CD14-positive monocyte (primary cell): ENCODE results near the gene SLC26A11. TPM values are rescaled to one million over a fixed set of nuclear protein-coding genes. Genes with fewer than 3 reads are reported as not detected.

ENCODE experiments used
- DNase-seq, 3 donors: peaks; one replicate each; pipeline ENCODE4 v3.0.0-alpha.2; 2011 to 2022
- H2AFZ ChIP-seq: 2 replicates; pipeline ENCODE4 v1.6.0; 2012; ENCODE audit warnings: mild to moderate bottlenecking, low read depth, low read length, inconsistent platforms; ENCODE audit not compliant: insufficient read depth, poor library complexity, severe bottlenecking
- H3K27ac ChIP-seq, 2 donors: 1 replicate in 1 of 2; 2 replicates in 1 of 2; pipeline ENCODE4 v1.5.1; 2012 to 2013; ENCODE audit warnings: low read length in 2 of 2, control low read depth in 1 of 2, inconsistent platforms in 1 of 2, low read depth in 1 of 2, mild to moderate bottlenecking in 1 of 2
- H3K27me3 ChIP-seq, 2 donors: one replicate each; pipeline versions ENCODE4 v1.6.0 to v1.6.1; 2011 to 2013; ENCODE audit warnings: low read length in 2 of 2; ENCODE audit not compliant: control insufficient read depth in 2 of 2, insufficient read depth in 2 of 2
- H3K36me3 ChIP-seq, 2 donors: replicated peaks in 1 of 2; 1 replicate in 1 of 2; 2 replicates in 1 of 2; pipeline versions ENCODE4 v1.5.1 to v1.6.1; 2012 to 2013; ENCODE audit warnings: low read length in 2 of 2, control low read depth in 1 of 2, inconsistent platforms in 1 of 2, mild to moderate bottlenecking in 1 of 2; ENCODE audit not compliant: insufficient read depth in 2 of 2, control insufficient read depth in 1 of 2
- H3K4me1 ChIP-seq, 2 donors: 1 replicate in 1 of 2; 2 replicates in 1 of 2; pipeline versions ENCODE4 v1.5.1 to v1.6.1; 2012 to 2013; ENCODE audit warnings: low read length in 2 of 2, control low read depth in 1 of 2, inconsistent platforms in 1 of 2, mild to moderate bottlenecking in 1 of 2, moderate library complexity in 1 of 2; ENCODE audit not compliant: insufficient read depth in 2 of 2, control insufficient read depth in 1 of 2
- H3K4me2 ChIP-seq: replicated peaks from 2 replicates; pipeline ENCODE3; 2012; ENCODE audit warnings: low read length, moderate library complexity, mild to moderate bottlenecking; ENCODE audit not compliant: poor library complexity, severe bottlenecking; ENCODE audit errors: extremely low read depth
- H3K4me3 ChIP-seq, 3 experiments: fragments of 200-600 bp in 1 of 3; sonication (generic) in 1 of 3; replicated peaks in 1 of 3; 1 replicate in 2 of 3; 2 replicates in 1 of 3; pipeline ENCODE4 v1.5.1; 2011 to 2013; ENCODE audit warnings: low read length in 3 of 3, mild to moderate bottlenecking in 3 of 3, control low read depth in 2 of 3, low read depth in 2 of 3, inconsistent platforms in 1 of 3, moderate library complexity in 1 of 3
- H3K79me2 ChIP-seq: 2 replicates; pipeline ENCODE4 v1.6.0; 2012; ENCODE audit warnings: mild to moderate bottlenecking, control low read depth, inconsistent platforms, low read length, moderate library complexity; ENCODE audit not compliant: insufficient read depth
- H3K9ac ChIP-seq: 2 replicates; pipeline ENCODE4 v1.6.0; 2017; ENCODE audit warnings: low read length, mild to moderate bottlenecking; ENCODE audit not compliant: insufficient read depth, poor library complexity, severe bottlenecking
- H3K9me3 ChIP-seq, 2 donors: replicated peaks in 1 of 2; 1 replicate in 1 of 2; 2 replicates in 1 of 2; pipeline versions ENCODE4 v1.5.1 to v1.6.1; 2012 to 2013; ENCODE audit warnings: low read length in 2 of 2, control low read depth in 1 of 2; ENCODE audit not compliant: control insufficient read depth in 1 of 2, insufficient read depth in 1 of 2
- H4K20me1 ChIP-seq: 2 replicates; pipeline ENCODE4 v1.6.0; 2012; ENCODE audit warnings: mild to moderate bottlenecking, low read length, control low read depth, moderate library complexity; ENCODE audit not compliant: insufficient read depth
- H3K27ac Mint-ChIP-seq, 7 donors: one replicate each; pipeline ENCODE4 v1.8.0; 2020; ENCODE audit warnings: mild to moderate bottlenecking in 7 of 7, mixed read lengths in 7 of 7, moderate library complexity in 6 of 7, inconsistent platforms in 2 of 7
- H3K27me3 Mint-ChIP-seq, 3 donors: one replicate each; pipeline ENCODE4 v1.8.0; 2021 to 2022; ENCODE audit warnings: low read depth in 3 of 3, mild to moderate bottlenecking in 3 of 3, mixed read lengths in 3 of 3, moderate library complexity in 3 of 3, inconsistent platforms in 1 of 3
- H3K36me3 Mint-ChIP-seq, 2 donors: one replicate each; pipeline ENCODE4 v1.8.0; 2020; ENCODE audit warnings: mixed read lengths in 2 of 2, inconsistent platforms in 1 of 2, mild to moderate bottlenecking in 1 of 2
- H3K4me1 Mint-ChIP-seq: one replicate; pipeline ENCODE4 v1.8.0; 2020; ENCODE audit warnings: mild to moderate bottlenecking, mixed read lengths
- H3K4me3 Mint-ChIP-seq, 2 donors: one replicate each; pipeline ENCODE4 v1.8.0; 2020; ENCODE audit warnings: mild to moderate bottlenecking in 2 of 2, mixed read lengths in 2 of 2, moderate library complexity in 1 of 2
- H3K9me3 Mint-ChIP-seq, 7 donors: one replicate each; pipeline ENCODE4 v1.8.0; 2020 to 2022; ENCODE audit warnings: mixed read lengths in 7 of 7, mild to moderate bottlenecking in 6 of 7, moderate library complexity in 6 of 7, inconsistent platforms in 2 of 7
- WGBS: methylation state at CpG from one replicate; pipeline ENCODE4 v1.1.5; 2013; ENCODE audit warnings: missing lambda C conversion rate; ENCODE audit not compliant: insufficient coverage; 5-methylcytosine and 5-hydroxymethylcytosine counted together
- intact Hi-C, 2 donors: fragments of 100-400 bp; cut with micrococcal nuclease; formaldehyde crosslinking; loops; one replicate each; pipeline versions ENCODE4 v1.15.0 to v1.15.1; 2023
- polyA plus RNA-seq, 3 donors: library from polyadenylated mRNA; depleted of rRNA in 1 of 3; unstranded in 2 of 3; stranded (reverse) in 1 of 3; fragments of 300-500 nt in 2 of 3; fragments of >200 nt in 1 of 3; fragmentation: Illumina TruSeq in 2 of 3; gene quantifications; 1 replicate in 2 of 3; 2 replicates in 1 of 3; pipeline ENCODE4 v1.2.3, GENCODE V29; 2012 to 2021
- TF ChIP-seq, protein P1 (sequence below): fragments of 200-600 bp; IDR thresholded peaks from one replicate; pipeline ENCODE4 v1.8.0; 2022; ENCODE audit warnings: antibody characterized with exemption, mild to moderate bottlenecking

The SLC26A11 gene
- polyA plus RNA-seq, 3 donors = 1.8 to 29.7 (median 2.6) TPM

DNA sequence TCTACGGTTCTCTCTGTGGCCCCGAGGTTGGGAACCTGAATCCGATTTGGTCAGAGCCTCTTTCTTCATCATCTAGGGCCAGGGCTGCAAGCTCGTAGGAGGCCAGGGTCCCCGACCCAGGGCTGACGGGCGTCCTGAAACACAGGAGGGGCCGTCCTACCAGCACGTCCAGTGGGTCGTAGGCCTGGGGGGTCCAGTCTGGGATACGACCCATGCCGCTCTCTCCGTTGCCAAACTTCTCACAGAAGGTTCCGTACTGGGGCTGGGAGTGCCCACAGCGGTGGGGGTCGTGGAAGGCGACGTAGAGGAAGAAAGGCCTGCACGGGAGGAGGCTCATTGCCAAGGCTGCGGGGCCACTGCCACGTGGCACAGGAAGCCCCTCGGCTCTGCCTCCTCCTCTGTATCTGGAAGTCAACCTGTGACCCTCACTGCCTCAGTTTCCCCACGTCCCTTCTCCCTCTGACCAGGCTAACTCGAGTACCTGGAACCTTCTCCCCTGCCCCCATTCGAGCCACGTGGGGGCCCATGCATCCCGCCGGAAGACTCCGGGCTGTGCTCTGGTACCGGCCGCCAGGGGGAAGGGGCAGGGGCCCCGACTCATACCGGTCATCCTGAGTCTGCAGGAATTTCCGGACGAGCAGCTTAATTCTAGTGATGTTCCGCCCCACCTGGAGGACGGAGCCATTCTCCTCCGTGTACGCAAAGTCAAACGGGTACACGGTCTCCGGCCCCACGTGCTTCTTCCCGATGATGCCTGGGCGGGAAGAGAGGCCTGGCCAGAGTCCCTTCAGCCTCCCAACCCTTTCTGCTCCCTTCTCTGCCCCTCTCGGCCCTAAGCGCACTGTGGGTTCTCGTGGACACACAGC lies 6.0 kb upstream of the SLC26A11 start:
- Mint-ChIP-seq H3K4me3 (no peak overlapping the region), H3K27ac (peak overlapping the region; percentile 74 to 96 (median 93)), H3K27me3 (peaks cover 10 to 37% (median 26%) of the 10 kb centered on the region in 3 donors), H3K36me3 (peaks cover 77 to 95% of the 10 kb centered on the region in 2 donors), H3K9me3 (peaks cover 0 to 8% (median 2%) of the 10 kb centered on the region in 7 donors), H3K4me1 (peaks cover 50% of the 10 kb centered on the region)
- Histone ChIP-seq H3K9ac (peak overlapping the region; percentile 56), H4K20me1 (peaks cover 91% of the 10 kb centered on the region), H3K27ac (peak overlapping the region; percentile 85 to 91), H3K9me3 (no peaks in the 10 kb centered on the region), H3K4me1 (peaks cover 45 to 57% of the 10 kb centered on the region in 2 donors), H3K4me3 (peak overlapping the region in 1 of 3 experiments; percentile 57), H3K27me3 (peaks cover 0 to 3% of the 10 kb centered on the region in 2 donors), H3K79me2 (peaks cover 27% of the 10 kb centered on the region), H3K4me2 (peak overlapping the region; percentile 59), H2AFZ (no peak overlapping the region), H3K36me3 (peaks cover 75 to 83% of the 10 kb centered on the region in 2 donors)
- DNase-seq = no peak
- intact Hi-C loops = loop anchor here (5.0 kb wide), 2 partner anchors 38 to 62 kb away; no protein-coding TSS in a partner anchor
- WGBS = 92% methylated on average over 46 of the region's 48 CpGs
- TF ChIP-seq, protein P1, sequence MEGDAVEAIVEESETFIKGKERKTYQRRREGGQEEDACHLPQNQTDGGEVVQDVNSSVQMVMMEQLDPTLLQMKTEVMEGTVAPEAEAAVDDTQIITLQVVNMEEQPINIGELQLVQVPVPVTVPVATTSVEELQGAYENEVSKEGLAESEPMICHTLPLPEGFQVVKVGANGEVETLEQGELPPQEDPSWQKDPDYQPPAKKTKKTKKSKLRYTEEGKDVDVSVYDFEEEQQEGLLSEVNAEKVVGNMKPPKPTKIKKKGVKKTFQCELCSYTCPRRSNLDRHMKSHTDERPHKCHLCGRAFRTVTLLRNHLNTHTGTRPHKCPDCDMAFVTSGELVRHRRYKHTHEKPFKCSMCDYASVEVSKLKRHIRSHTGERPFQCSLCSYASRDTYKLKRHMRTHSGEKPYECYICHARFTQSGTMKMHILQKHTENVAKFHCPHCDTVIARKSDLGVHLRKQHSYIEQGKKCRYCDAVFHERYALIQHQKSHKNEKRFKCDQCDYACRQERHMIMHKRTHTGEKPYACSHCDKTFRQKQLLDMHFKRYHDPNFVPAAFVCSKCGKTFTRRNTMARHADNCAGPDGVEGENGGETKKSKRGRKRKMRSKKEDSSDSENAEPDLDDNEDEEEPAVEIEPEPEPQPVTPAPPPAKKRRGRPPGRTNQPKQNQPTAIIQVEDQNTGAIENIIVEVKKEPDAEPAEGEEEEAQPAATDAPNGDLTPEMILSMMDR = no peak

DNA sequence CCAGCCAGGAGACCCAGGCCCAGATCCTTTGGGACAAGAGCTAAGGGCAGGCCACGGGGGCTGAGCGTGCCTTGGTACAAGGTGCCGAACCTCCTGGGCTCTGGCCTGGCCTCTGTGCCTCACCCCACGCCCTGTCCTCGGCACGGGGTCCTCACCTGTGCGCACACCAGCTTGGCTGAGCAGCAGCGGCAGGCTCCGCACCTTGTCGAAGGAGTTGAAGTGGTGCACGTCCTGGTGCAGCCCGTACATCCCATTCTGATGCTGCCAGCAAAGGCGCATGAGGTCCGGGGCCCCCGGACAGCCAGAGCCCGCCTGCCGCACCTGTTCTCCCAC lies 5.4 kb upstream of the SLC26A11 start:
- Mint-ChIP-seq H3K27ac (peak overlapping the region in 2 of 7 donors; percentile 46 to 74), H3K9me3 (peaks cover 0 to 8% (median 2%) of the 10 kb centered on the region in 7 donors), H3K36me3 (peaks cover 71 to 89% of the 10 kb centered on the region in 2 donors), H3K4me1 (peaks cover 51% of the 10 kb centered on the region), H3K27me3 (peaks cover 11 to 39% (median 26%) of the 10 kb centered on the region in 3 donors), H3K4me3 (no peak overlapping the region)
- TF ChIP-seq, protein P1 = no peak
- peaks cover 30% of the 10 kb centered on the region for H3K79me2 ChIP-seq
- no peak overlapping the region for H3K27ac ChIP-seq
- no peak overlapping the region for H3K9ac ChIP-seq
- no peaks in the 10 kb centered on the region for H3K9me3 ChIP-seq
- peaks cover 0 to 3% of the 10 kb centered on the region in 2 donors for H3K27me3 ChIP-seq
- peaks cover 69 to 77% of the 10 kb centered on the region in 2 donors for H3K36me3 ChIP-seq
- intact Hi-C loops = loop anchor here (5.0 kb wide), 2 partner anchors 37 to 63 kb away; no protein-coding TSS in a partner anchor
- H4K20me1 ChIP-seq = peaks cover 87% of the 10 kb centered on the region
- H3K4me2 ChIP-seq = no peak overlapping the region
- H2AFZ ChIP-seq = no peak overlapping the region
- DNase-seq = no peak
- peaks cover 46 to 59% of the 10 kb centered on the region in 2 donors for H3K4me1 ChIP-seq
- WGBS = 97% methylated on average over 17 of the region's 17 CpGs
- H3K4me3 ChIP-seq = no peak overlapping the region
